Breast epithelium (tissue), 4 donors: Measurements from ENCODE around the gene KLHDC10. TPM values are rescaled to one million over a fixed set of nuclear protein-coding genes. Genes with fewer than 3 reads are reported as not detected.

ENCODE experiments used
- DNase-seq, 2 donors: peaks; one replicate each; pipeline ENCODE4 v3.0.0-alpha.2; 2019; ENCODE audit warnings: low spot score in 2 of 2
- H3K27ac ChIP-seq, 2 donors: fragments of 200-600 bp; sonication (generic) in 1 of 2; one replicate each; pipeline ENCODE4 v1.5.1; 2016 to 2019; ENCODE audit warnings: mild to moderate bottlenecking in 1 of 2
- H3K27me3 ChIP-seq, 2 donors: fragments of 200-600 bp; sonication (generic) in 1 of 2; one replicate each; pipeline versions ENCODE4 v1.5.1 to v1.6.0; 2017 to 2019; ENCODE audit warnings: control low read depth in 1 of 2, mild to moderate bottlenecking in 1 of 2
- H3K36me3 ChIP-seq: fragments of 200-600 bp; one replicate; pipeline ENCODE4 v1.5.1; 2019
- H3K4me1 ChIP-seq, 2 donors: fragments of 200-600 bp; sonication (generic); one replicate each; pipeline ENCODE4 v1.5.1; 2016 to 2019; ENCODE audit warnings: control low read depth in 1 of 2
- H3K4me3 ChIP-seq, 3 donors: fragments of 200-600 bp; sonication (generic); 1 replicate in 2 of 3; 2 replicates in 1 of 3; pipeline ENCODE4 v1.5.1; 2016 to 2019; ENCODE audit warnings: mild to moderate bottlenecking in 3 of 3, moderate library complexity in 2 of 3
- H3K9me3 ChIP-seq, 2 donors: fragments of 200-600 bp; sonication (generic) in 1 of 2; one replicate each; pipeline ENCODE4 v1.5.1; 2016 to 2019; ENCODE audit warnings: control low read depth in 1 of 2
- POLR2A ChIP-seq: fragments of 450-650 bp; IDR thresholded peaks from one replicate; pipeline ENCODE4 v1.6.1; 2016; ENCODE audit warnings: antibody characterized with exemption, mild to moderate bottlenecking, moderate library complexity
- POLR2AphosphoS5 ChIP-seq, 3 donors: sonication (generic); formaldehyde crosslinking; IDR thresholded peaks; one replicate each; pipeline ENCODE4 v1.6.1; 2017; ENCODE audit warnings: antibody characterized with exemption in 3 of 3
- intact Hi-C: fragments of 100-400 bp; cut with DNase I; formaldehyde crosslinking; loops from one replicate; pipeline ENCODE4 v1.15.1; 2023; ENCODE audit warnings: low total_unique reads
- total RNA-seq, 3 donors: library from RNA; depleted of rRNA; stranded (reverse); fragments of >200 nt; gene quantifications; one replicate each; pipeline ENCODE4 v1.1.0, GENCODE V29; 2016
- TF ChIP-seq, protein P1 (sequence below), 3 donors: fragments of 450-650 bp; IDR thresholded peaks; one replicate each; pipeline ENCODE4 v1.5.1; 2016 to 2017; ENCODE audit warnings: antibody characterized with exemption in 3 of 3, mild to moderate bottlenecking in 3 of 3, moderate library complexity in 3 of 3

The KLHDC10 gene
- total RNA-seq, 3 donors from 2014 or later: 23.3 to 28.0 (median 28.0) TPM

- Histone ChIP-seq H3K36me3 (peaks cover 5% of the 10 kb centered on the region), H3K4me1 (no peaks in the 10 kb centered on the region), H3K27me3 (no peaks in the 10 kb centered on the region), H3K9me3 (no peaks in the 10 kb centered on the region), H3K27ac (no peak overlapping the region), H3K4me3 (no peak overlapping the region)
- TF ChIP-seq POLR2A (no peak), POLR2AphosphoS5 (IDR thresholded peaks at IDR 0.05) (no peak)
- TF ChIP-seq, protein P1, sequence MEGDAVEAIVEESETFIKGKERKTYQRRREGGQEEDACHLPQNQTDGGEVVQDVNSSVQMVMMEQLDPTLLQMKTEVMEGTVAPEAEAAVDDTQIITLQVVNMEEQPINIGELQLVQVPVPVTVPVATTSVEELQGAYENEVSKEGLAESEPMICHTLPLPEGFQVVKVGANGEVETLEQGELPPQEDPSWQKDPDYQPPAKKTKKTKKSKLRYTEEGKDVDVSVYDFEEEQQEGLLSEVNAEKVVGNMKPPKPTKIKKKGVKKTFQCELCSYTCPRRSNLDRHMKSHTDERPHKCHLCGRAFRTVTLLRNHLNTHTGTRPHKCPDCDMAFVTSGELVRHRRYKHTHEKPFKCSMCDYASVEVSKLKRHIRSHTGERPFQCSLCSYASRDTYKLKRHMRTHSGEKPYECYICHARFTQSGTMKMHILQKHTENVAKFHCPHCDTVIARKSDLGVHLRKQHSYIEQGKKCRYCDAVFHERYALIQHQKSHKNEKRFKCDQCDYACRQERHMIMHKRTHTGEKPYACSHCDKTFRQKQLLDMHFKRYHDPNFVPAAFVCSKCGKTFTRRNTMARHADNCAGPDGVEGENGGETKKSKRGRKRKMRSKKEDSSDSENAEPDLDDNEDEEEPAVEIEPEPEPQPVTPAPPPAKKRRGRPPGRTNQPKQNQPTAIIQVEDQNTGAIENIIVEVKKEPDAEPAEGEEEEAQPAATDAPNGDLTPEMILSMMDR (IDR thresholded peaks at IDR 0.05): no peak
- intact Hi-C loops: no loop called here
- DNase-seq: no peak
Measured at GRCh38 chr7:130024390-130024789, 45.9 kb upstream of the KLHDC10 start.

DNA sequence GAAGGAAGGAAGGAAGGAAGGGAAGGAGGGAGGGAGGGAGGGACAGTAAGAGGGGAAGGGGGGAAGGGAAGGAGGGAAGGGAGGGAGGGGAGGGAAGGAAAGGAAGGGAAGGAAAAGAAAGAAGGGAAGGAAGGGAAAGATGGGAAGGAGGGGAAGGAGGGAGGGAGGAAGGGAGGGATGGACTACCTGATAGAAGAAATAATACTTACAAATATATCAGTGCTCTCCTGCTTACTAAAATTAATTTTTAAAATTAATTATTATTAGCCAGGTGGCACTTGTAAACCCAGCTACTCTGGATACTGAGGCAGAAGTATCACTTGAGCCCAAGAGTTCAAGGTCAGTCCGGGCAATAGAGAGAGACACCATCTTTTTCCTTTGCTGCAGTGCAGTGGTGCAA is 37.6 kb upstream of the KLHDC10 start:
- no peak overlapping the region for H3K4me3 ChIP-seq
- no peaks in the 10 kb centered on the region for H3K9me3 ChIP-seq
- intact Hi-C loops: no loop called here
- no peak for TF ChIP-seq POLR2AphosphoS5 (IDR thresholded peaks at IDR 0.05)
- TF ChIP-seq, protein P1 (IDR thresholded peaks at IDR 0.05): no peak
- TF ChIP-seq POLR2A: no peak
- DNase-seq: no peak
- no peak overlapping the region for H3K27ac ChIP-seq
- H3K27me3 ChIP-seq: no peaks in the 10 kb centered on the region
- no peaks in the 10 kb centered on the region for H3K4me1 ChIP-seq
- no peaks in the 10 kb centered on the region for H3K36me3 ChIP-seq

DNA sequence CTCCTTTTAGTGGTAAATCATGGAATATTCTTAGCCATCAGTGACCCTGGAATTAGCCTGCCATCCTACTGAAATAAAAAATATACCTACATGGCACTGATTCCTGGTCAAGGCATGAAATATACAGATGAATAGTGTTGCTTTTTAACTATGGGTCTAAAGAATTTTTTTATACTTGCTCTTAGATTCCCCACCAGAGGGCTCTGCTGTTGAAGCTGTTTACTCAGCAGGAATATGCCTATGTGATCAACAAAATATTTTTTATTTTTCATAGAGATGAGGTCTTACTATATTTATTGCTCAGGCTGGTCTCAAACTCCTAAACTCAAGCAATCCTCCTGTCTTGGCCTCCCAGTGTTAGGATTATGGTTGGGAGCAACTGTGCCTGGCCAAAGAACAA is 32.6 kb upstream of the KLHDC10 start:
- Histone ChIP-seq H3K27ac (no peak overlapping the region), H3K36me3 (no peaks in the 10 kb centered on the region), H3K27me3 (no peaks in the 10 kb centered on the region), H3K4me3 (no peak overlapping the region), H3K4me1 (no peaks in the 10 kb centered on the region), H3K9me3 (no peaks in the 10 kb centered on the region)
- TF ChIP-seq, protein P1 (IDR thresholded peaks at IDR 0.05): no peak
- TF ChIP-seq POLR2AphosphoS5 (IDR thresholded peaks at IDR 0.05) (no peak), POLR2A (no peak)
- intact Hi-C loops: no loop called here
- no peak for DNase-seq

DNA sequence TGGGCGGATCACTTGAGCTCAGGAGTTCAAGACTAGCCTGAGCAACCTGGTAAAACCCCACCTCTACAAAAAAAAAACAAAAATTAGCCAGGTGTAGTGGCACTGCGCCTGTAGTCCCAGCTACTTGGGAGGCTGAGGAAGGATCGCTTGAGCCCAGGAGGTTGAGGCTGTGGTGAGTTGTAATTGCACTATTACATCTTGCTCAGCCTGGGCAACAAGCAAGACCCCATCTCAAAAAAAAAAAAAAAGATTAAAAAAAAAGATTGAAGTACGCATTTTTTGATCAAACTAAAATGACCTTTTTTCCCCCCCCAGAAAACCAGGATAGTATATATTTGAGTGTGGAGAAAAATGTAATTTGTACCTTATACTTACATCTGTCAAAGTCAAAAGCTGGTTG is 29.8 kb upstream of the KLHDC10 start:
- Histone ChIP-seq H3K27ac (no peak overlapping the region), H3K9me3 (no peaks in the 10 kb centered on the region), H3K27me3 (no peaks in the 10 kb centered on the region), H3K36me3 (no peaks in the 10 kb centered on the region), H3K4me3 (no peak overlapping the region), H3K4me1 (no peaks in the 10 kb centered on the region)
- TF ChIP-seq POLR2AphosphoS5 (IDR thresholded peaks at IDR 0.05) (no peak), POLR2A (no peak)
- TF ChIP-seq, protein P1 (IDR thresholded peaks at IDR 0.05): no peak
- intact Hi-C loops: no loop called here
- DNase-seq: no peak

DNA sequence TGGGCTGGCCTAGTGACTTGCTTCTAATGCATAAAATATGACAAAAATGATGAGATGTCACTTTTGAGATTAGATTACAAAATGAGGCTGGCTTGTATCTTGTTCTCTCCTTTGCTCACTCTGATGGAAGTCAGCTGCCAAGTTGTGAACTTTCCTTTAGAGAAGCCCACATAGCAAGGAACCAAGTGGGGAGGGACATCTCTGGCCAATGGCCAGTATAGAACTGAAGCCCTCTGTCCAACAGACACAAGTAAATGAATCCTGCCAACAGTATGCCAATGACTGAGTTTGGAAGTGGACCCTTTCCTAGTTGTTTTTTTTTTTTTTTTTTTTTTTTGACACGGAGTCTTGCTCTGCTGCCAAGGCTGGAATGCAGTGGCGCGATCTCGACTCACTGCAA is 22.5 kb upstream of the KLHDC10 start:
- intact Hi-C loops: no loop called here
- H3K27me3 ChIP-seq: no peaks in the 10 kb centered on the region
- TF ChIP-seq, protein P1 (IDR thresholded peaks at IDR 0.05): no peak
- no peak for TF ChIP-seq POLR2AphosphoS5 (IDR thresholded peaks at IDR 0.05)
- TF ChIP-seq POLR2A: no peak
- no peaks in the 10 kb centered on the region for H3K9me3 ChIP-seq
- no peaks in the 10 kb centered on the region for H3K4me1 ChIP-seq
- no peaks in the 10 kb centered on the region for H3K36me3 ChIP-seq
- H3K4me3 ChIP-seq: no peak overlapping the region
- DNase-seq: no peak
- no peak overlapping the region for H3K27ac ChIP-seq
